ENCODE data around the gene MLLT10. TPM values are rescaled to one million over a fixed set of nuclear protein-coding genes. Genes with fewer than 3 reads are reported as not detected.

Gene MLLT10
- total RNA-seq, 4 donors from 2014 or later, result 40.1 to 57.8 (median 47.5) TPM

DNA sequence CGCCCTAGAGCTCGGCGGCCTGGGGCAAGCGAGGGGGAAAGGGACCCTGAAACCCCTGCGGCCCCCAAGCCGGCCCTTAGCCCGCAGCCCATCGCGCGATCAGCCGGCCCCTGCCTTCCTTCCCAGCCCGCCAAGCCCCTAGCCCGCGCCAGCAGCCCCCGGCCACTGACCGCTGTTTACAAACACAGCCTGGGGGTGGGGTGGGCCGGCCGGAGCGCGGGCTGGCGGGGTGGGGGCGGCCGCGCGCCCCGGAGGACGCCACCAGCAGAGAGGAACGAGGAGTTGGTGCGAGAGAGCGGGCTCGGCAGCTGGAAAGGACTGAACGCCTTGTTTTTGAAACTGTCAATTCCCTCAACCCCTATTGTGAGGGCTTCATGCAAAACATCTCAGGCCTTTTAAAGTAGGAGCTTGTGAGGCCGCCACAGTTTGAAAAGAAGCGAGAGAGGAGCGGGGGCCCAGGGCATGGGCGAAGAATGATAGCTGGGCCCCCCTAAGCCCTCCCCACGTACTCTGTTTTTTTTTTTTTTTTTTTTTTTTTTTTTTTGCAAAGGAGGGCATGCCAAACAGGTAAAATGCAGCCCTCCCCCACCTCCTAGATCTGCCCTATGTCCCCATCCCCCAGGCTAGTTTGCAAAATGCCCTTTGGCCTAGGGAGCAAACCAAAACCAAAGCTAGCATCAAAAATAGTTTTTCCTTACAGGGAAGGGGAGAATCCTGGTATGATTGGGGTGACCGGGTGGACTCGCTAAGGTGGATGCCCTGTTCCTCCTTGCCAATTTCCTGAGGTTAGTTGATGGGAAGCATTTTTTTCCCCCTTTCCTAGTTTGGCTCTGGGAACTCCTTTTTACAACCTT lies 23.6 kb upstream of the MLLT10 start:
- TF ChIP-seq, protein P1, sequence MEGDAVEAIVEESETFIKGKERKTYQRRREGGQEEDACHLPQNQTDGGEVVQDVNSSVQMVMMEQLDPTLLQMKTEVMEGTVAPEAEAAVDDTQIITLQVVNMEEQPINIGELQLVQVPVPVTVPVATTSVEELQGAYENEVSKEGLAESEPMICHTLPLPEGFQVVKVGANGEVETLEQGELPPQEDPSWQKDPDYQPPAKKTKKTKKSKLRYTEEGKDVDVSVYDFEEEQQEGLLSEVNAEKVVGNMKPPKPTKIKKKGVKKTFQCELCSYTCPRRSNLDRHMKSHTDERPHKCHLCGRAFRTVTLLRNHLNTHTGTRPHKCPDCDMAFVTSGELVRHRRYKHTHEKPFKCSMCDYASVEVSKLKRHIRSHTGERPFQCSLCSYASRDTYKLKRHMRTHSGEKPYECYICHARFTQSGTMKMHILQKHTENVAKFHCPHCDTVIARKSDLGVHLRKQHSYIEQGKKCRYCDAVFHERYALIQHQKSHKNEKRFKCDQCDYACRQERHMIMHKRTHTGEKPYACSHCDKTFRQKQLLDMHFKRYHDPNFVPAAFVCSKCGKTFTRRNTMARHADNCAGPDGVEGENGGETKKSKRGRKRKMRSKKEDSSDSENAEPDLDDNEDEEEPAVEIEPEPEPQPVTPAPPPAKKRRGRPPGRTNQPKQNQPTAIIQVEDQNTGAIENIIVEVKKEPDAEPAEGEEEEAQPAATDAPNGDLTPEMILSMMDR (IDR thresholded peaks at IDR 0.05; ENCODE audit: low read depth), result no peak

DNA sequence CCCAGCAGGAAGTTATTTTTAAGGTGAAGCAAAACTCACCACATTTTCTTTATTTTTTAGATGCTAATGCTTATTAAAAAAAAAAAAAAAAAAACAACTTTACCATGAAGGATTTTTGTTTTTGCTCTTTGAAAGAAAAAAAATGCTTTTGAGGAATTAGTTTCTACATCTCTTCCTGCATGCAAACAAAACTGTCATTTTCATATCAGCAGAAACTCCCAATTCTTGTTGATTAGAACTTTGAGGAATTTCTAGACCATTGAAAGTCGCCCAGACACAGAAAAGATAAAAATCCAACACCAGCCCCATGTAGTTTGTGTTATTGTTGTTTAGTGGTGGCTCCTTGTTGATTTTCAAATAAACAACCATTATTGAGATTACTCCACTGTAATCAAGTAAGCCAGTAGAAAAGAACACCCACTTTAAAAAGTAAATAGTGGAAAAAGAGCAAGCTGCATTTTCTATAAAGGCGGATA lies 22.9 kb upstream of the MLLT10 start:
- TF ChIP-seq, protein P1 (IDR thresholded peaks at IDR 0.05; ENCODE audit: low read depth), result no peak

DNA sequence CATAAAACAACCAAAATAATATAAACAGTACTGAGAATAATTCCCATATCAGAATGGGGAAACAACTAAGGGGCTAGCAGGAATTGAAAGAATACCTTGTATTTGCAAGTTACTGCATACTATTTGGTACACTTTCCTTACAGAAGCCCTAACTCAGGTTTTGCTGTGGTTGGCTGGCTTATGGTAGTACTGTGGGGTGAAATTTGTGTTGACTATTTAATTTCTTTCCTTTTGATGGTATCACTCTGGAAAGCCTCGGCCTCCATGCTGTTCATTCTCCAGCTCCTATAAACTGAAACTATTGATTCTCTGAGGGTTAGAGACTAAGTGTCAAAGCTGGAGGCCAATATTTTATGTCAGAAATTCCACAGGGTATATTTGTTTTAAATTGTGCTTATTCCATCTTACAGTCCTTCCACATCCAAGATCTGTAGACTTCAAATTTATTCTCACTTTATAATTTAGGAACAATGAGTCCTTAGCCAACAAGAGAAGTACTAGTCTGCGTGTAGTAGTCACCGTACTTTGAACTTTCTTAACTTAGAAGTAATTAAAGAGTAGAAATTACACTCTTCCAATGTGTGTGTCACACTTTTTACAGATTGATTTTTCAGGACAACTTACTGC lies 22.0 kb upstream of the MLLT10 start:
- TF ChIP-seq, protein P1 (IDR thresholded peaks at IDR 0.05; ENCODE audit: low read depth), result no peak

DNA sequence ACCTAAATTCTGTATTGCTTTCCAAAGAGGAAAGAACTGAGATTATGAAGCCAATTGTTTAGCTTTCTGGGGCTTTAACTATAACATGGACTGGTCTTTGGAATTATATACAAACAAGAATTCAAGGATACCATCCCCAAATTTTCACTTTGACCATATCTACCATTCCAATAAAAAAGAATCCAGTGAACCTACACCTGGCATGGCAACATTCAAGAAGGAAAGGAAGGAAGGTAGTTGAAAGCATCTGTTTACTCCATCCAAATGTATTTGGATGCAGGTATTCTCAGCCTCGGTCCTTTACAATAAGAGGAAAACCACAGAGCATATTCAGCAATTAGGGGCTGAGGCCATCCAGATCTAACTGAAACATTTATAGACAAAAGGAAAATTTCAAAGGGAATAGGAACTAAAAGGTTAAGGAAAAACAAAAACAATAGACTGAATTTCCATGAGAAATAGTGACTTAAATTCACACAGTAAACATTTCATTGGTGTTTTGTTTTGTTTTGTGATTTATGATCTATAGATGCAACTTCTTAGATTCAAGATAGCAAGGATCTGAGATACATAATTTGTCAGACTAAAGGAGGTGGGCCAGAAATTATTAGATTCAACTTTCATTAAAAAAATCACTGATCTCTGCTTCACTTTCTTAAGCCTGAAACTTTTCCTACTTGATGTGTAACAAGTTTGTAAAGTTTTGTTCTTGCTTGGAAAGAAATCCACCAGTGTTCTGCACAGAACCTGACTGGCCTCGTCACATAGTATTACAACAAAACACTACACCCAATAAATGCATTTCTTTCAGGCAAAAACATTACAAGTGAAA lies 21.2 kb upstream of the MLLT10 start:
- TF ChIP-seq, protein P1 (IDR thresholded peaks at IDR 0.05; ENCODE audit: low read depth), result no peak

DNA sequence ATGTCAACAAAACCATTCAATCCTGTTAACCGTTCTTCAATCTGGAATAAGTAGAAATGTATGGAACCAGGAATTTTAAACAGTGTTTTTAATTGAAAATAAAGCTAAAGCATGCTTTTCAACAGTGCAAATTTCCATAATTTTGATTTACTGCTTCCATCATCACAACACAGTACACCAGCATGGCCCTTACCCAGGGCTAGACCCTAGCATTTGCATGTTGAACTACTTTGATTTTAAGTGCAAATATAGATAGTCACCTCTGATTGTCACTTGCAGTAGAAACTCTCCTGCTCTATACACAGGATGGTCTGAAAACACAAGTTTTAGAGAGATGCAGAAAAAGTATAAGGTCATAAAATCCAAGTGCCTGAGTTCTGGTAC lies 20.6 kb upstream of the MLLT10 start:
- TF ChIP-seq, protein P1 (IDR thresholded peaks at IDR 0.05; ENCODE audit: low read depth), result no peak

DNA sequence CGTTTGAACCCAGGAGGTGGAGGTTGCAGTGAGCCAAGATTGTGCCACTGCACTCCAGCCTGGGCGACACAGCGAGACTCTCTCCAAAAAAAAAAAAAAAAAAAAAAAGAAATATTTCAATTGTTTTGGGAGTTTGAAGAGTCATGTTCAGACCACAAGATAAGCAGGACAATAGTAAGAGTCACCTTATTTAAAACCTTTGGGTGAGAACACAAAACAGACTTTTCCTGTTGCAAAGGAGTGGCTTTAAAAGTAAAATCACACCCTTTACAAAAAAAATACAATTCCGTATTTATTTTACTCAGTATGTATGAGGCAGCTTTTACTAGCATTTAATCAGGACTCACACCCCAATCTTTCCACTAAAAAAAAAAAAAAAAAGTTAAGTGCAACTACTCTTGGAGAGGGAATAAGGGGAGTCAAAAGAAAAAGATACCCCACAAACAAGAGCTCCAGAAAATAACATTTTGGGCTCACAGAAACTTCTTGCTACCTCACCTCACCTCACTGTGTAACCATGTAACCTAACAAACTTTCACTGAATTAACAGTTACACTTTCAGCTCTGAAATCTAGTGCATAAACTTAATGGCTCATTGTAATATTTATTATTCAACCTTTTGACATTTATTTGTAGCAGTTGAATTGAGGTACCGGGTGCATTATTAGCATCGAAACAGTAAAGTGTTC lies 19.8 kb upstream of the MLLT10 start:
- TF ChIP-seq, protein P1 (IDR thresholded peaks at IDR 0.05; ENCODE audit: low read depth), result no peak

Data from subcutaneous adipose tissue (tissue), 4 donors.